ENCODE data around the gene NBAS. TPM values are rescaled to one million over a fixed set of nuclear protein-coding genes. Genes with fewer than 3 reads are reported as not detected.

Gene NBAS
- total and polyA plus RNA-seq, 9 of the 15 experiments (the other 6 are each of a cell fraction or from before 2014, with no cell fraction given): 15.3 to 94.4 (median 69.9) TPM

DNA sequence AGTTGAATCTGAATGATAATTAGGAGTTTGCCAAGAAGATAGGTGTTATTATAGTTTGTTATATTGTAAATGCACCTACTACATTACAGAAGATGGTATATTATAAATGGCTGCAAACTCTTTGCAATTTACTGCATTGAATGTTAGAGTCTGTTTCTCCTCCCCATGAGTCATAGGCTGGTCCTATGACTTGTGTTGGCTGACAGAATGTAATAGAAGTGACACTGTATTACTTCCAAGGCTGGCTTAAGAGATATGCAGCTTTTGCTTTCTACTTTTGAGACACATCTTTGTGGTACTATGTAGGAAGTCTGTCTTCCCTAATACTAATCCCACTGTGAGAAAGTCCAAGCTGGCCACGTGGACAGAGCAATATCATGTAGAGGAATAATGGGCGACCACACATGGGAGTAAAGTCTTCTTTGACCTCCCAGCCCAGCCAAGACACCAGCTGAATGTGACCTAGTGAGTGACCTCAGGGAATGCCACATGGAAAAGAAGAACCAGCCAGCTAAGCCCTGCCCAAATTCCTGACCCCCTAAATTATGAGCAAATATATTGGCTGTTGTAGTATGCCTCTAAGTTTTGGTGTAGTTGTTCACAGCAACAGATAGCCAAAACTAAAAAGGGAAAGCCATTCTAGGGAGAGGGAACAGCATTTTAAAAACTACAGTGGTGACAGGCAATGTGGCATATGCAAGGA, 23.8 kb upstream of the NBAS start (continued):
- TF ChIP-seq, protein P1, sequence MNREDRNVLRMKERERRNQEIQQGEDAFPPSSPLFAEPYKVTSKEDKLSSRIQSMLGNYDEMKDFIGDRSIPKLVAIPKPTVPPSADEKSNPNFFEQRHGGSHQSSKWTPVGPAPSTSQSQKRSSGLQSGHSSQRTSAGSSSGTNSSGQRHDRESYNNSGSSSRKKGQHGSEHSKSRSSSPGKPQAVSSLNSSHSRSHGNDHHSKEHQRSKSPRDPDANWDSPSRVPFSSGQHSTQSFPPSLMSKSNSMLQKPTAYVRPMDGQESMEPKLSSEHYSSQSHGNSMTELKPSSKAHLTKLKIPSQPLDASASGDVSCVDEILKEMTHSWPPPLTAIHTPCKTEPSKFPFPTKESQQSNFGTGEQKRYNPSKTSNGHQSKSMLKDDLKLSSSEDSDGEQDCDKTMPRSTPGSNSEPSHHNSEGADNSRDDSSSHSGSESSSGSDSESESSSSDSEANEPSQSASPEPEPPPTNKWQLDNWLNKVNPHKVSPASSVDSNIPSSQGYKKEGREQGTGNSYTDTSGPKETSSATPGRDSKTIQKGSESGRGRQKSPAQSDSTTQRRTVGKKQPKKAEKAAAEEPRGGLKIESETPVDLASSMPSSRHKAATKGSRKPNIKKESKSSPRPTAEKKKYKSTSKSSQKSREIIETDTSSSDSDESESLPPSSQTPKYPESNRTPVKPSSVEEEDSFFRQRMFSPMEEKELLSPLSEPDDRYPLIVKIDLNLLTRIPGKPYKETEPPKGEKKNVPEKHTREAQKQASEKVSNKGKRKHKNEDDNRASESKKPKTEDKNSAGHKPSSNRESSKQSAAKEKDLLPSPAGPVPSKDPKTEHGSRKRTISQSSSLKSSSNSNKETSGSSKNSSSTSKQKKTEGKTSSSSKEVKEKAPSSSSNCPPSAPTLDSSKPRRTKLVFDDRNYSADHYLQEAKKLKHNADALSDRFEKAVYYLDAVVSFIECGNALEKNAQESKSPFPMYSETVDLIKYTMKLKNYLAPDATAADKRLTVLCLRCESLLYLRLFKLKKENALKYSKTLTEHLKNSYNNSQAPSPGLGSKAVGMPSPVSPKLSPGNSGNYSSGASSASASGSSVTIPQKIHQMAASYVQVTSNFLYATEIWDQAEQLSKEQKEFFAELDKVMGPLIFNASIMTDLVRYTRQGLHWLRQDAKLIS (CRISPR knock-in tag; IDR thresholded peaks at IDR 0.05): no peak
- no peak for TF ChIP-seq TCF7L2 (IDR thresholded peaks at IDR 0.05; ENCODE audit: low read depth, low read length)
- no peak for TF ChIP-seq ZNF124 (CRISPR knock-in tag; IDR thresholded peaks at IDR 0.05)
- TF ChIP-seq, protein P2, sequence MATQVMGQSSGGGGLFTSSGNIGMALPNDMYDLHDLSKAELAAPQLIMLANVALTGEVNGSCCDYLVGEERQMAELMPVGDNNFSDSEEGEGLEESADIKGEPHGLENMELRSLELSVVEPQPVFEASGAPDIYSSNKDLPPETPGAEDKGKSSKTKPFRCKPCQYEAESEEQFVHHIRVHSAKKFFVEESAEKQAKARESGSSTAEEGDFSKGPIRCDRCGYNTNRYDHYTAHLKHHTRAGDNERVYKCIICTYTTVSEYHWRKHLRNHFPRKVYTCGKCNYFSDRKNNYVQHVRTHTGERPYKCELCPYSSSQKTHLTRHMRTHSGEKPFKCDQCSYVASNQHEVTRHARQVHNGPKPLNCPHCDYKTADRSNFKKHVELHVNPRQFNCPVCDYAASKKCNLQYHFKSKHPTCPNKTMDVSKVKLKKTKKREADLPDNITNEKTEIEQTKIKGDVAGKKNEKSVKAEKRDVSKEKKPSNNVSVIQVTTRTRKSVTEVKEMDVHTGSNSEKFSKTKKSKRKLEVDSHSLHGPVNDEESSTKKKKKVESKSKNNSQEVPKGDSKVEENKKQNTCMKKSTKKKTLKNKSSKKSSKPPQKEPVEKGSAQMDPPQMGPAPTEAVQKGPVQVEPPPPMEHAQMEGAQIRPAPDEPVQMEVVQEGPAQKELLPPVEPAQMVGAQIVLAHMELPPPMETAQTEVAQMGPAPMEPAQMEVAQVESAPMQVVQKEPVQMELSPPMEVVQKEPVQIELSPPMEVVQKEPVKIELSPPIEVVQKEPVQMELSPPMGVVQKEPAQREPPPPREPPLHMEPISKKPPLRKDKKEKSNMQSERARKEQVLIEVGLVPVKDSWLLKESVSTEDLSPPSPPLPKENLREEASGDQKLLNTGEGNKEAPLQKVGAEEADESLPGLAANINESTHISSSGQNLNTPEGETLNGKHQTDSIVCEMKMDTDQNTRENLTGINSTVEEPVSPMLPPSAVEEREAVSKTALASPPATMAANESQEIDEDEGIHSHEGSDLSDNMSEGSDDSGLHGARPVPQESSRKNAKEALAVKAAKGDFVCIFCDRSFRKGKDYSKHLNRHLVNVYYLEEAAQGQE (IDR thresholded peaks at IDR 0.05; ENCODE audit: borderline replicate concordance): no peak
- TF ChIP-seq, protein P2 (CRISPR knock-in tag; IDR thresholded peaks at IDR 0.05; ENCODE audit: low read depth): no peak
- TF ChIP-seq HNRNPUL1 (IDR thresholded peaks at IDR 0.05; ENCODE audit: low read length): no peak
- no peak for TF ChIP-seq PCBP1 (IDR thresholded peaks at IDR 0.05; ENCODE audit: low read depth, low read length, poor library complexity, severe bottlenecking)

Data from K562 (cell line).